Psoas muscle (tissue), 8 donors: Measurements from ENCODE around the gene METAP2. TPM values are rescaled to one million over a fixed set of nuclear protein-coding genes. Genes with fewer than 3 reads are reported as not detected.

Source experiments
- ATAC-seq, 4 donors: fragments of 200-7000 bp; cut with Tn5 transposase; one replicate each; pipeline ENCODE4 v1.9.1; 2020; ENCODE audit warnings: moderate library complexity in 3 of 4, mild to moderate bottlenecking in 2 of 4
- DNase-seq, 2 donors: peaks; one replicate each; pipeline ENCODE4 v3.0.0-alpha.2; 2020
- H3K27ac ChIP-seq: fragments of 200-600 bp; one replicate; pipeline ENCODE4 v1.8.0; 2022
- H3K27me3 ChIP-seq, 3 donors: fragments of 200-600 bp in 1 of 3; one replicate each; pipeline versions ENCODE4 v1.6.1 to v1.8.0; 2013 to 2022; ENCODE audit warnings: low read length in 2 of 3, mild to moderate bottlenecking in 2 of 3, moderate library complexity in 1 of 3; ENCODE audit not compliant: insufficient read depth in 3 of 3
- H3K36me3 ChIP-seq, 2 donors: fragments of 200-600 bp in 1 of 2; one replicate each; pipeline versions ENCODE4 v1.6.1 to v1.8.0; 2013 to 2022; ENCODE audit warnings: low read depth in 1 of 2, mild to moderate bottlenecking in 1 of 2, moderate library complexity in 1 of 2; ENCODE audit not compliant: insufficient read depth in 1 of 2
- H3K4me1 ChIP-seq: fragments of 200-600 bp; one replicate; pipeline ENCODE4 v1.8.0; 2022
- H3K4me3 ChIP-seq: fragments of 200-600 bp; one replicate; pipeline ENCODE4 v1.8.0; 2022; ENCODE audit warnings: mild to moderate bottlenecking
- H3K9me3 ChIP-seq: fragments of 200-600 bp; one replicate; pipeline ENCODE4 v1.8.0; 2022
- WGBS, 3 donors: extraction: QIAGEN DNeasy Blood & Tissue Kit; methylation state at CpG; one replicate each; pipeline versions ENCODE4 v1.1.6 to v1.1.7; 2013; 5-methylcytosine and 5-hydroxymethylcytosine counted together
- intact Hi-C, 2 donors: fragments of 100-400 bp; cut with DNase I; formaldehyde crosslinking; loops; one replicate each; pipeline versions ENCODE4 v1.11.0 to v1.14.2; 2022
- polyA plus RNA-seq, 3 donors: library from polyadenylated mRNA; stranded (reverse); fragments of 200-250 nt; gene quantifications; one replicate each; pipeline ENCODE4 v1.2.3, GENCODE V29; 2013
- total RNA-seq, 4 donors: library from RNA; stranded (reverse); fragmentation: NEBNext Ultra II Directional in 2 of 4; extraction: Animal tissue kit (Norgen Biotek cat#: 25700) in 2 of 4; gene quantifications; one replicate each; pipeline versions ENCODE4 v1.2.1 to v1.2.4, GENCODE V29; 2021 to 2023
- TF ChIP-seq, protein P1 (sequence below): fragments of 200-600 bp; IDR thresholded peaks from one replicate; pipeline ENCODE4 v1.8.0; 2022; ENCODE audit warnings: antibody characterized with exemption
- donor health status: healthy with polysubstance abuse.
- donor health status: DM: no; HTN: no; CAD: no; lungs with moderate emphysema.
- donor health status: Bipolar disorder and iron deficiency.
- donor health status: healthy.
- donor health status: DM: yes; HTN: yes; CAD: no.
- donor health status: DM: no; HTN: no; CAD: no.
- donor health status: DM: no; HTN: no; CAD: no.
- donor health status: DM: yes; HTN: yes; CAD: no.

Gene METAP2
- total and polyA plus RNA-seq, 7 donors: 53.2 to 110 (median 74.4) TPM

DNA sequence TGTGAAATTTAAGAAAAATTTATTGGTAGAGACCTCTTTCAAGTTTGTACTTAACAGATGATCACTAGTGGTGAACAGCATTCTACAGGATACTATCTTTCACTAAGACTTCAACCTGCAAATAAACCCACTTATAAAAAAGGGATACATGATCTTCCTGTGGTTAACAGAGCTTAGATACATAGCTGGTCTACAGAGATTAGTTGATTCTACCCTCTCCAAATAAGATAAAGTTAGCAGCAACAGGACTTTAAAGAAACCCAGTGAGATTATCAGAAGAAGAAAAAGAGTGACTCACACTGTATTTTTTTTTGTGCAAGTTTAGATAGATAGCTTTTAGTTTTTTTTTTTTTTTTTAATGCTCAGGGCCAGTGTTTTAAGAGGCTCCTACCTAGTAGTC lies 42.8 kb downstream of the METAP2 start:
- Histone ChIP-seq H3K9me3 (no peaks in the 10 kb centered on the region), H3K4me3 (no peak overlapping the region), H3K27ac (no peak overlapping the region), H3K27me3 (no peaks in the 10 kb centered on the region), H3K4me1 (no peaks in the 10 kb centered on the region), H3K36me3 (peaks cover 5 to 37% of the 10 kb centered on the region in 2 donors)
- TF ChIP-seq, protein P1, sequence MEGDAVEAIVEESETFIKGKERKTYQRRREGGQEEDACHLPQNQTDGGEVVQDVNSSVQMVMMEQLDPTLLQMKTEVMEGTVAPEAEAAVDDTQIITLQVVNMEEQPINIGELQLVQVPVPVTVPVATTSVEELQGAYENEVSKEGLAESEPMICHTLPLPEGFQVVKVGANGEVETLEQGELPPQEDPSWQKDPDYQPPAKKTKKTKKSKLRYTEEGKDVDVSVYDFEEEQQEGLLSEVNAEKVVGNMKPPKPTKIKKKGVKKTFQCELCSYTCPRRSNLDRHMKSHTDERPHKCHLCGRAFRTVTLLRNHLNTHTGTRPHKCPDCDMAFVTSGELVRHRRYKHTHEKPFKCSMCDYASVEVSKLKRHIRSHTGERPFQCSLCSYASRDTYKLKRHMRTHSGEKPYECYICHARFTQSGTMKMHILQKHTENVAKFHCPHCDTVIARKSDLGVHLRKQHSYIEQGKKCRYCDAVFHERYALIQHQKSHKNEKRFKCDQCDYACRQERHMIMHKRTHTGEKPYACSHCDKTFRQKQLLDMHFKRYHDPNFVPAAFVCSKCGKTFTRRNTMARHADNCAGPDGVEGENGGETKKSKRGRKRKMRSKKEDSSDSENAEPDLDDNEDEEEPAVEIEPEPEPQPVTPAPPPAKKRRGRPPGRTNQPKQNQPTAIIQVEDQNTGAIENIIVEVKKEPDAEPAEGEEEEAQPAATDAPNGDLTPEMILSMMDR: no peak
- DNase-seq (no peak), ATAC-seq (no peak)
- intact Hi-C loops: no loop called here

DNA sequence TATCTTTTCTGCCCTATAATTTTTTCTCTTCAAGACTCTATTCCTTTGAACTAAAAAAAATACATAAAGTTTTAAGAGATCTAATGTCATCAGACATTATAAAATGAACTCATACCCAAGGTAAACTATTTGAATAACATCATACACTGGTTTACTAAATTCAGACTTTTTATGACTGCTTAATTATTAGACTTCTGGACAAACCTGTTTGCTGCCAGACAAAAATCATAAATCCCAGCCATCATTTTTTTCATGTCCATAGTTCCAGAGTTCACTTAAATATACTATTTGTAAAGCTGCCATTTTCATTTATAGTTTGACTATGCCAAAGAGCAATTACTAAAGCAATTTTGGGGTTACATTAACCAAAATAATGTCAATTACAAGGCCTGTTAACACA lies 43.3 kb downstream of the METAP2 start:
- TF ChIP-seq, protein P1: no peak
- Histone ChIP-seq H3K4me3 (no peak overlapping the region), H3K36me3 (peaks cover 5 to 32% of the 10 kb centered on the region in 2 donors), H3K4me1 (no peaks in the 10 kb centered on the region), H3K27me3 (no peaks in the 10 kb centered on the region), H3K9me3 (no peaks in the 10 kb centered on the region), H3K27ac (no peak overlapping the region)
- intact Hi-C loops: no loop called here
- ATAC-seq (no peak), DNase-seq (no peak)

DNA sequence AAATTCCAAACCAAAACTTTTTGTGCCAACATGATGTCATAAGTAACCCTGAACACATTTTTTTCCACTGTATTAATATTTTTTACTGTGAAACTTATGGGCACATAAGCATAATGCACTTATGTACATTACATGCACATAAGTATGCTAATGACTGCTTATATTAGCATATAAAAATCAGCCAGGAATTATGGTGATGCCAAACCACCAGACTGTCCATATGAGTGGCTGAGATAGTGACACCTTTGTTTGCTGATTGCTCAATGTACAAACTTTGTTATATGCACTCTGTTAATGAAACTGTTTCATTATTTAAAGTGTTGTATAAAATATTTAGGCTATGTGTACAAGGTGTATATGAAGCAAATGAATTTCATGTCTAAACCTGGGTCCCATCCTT lies 45.0 kb downstream of the METAP2 start:
- Histone ChIP-seq H3K4me3 (no peak overlapping the region), H3K4me1 (no peaks in the 10 kb centered on the region), H3K27me3 (no peaks in the 10 kb centered on the region), H3K27ac (no peak overlapping the region), H3K9me3 (no peaks in the 10 kb centered on the region), H3K36me3 (peaks cover under 1 to 17% of the 10 kb centered on the region in 2 donors)
- DNase-seq: no peak
- TF ChIP-seq, protein P1: no peak
- no peak for ATAC-seq
- intact Hi-C loops: no loop called here

DNA sequence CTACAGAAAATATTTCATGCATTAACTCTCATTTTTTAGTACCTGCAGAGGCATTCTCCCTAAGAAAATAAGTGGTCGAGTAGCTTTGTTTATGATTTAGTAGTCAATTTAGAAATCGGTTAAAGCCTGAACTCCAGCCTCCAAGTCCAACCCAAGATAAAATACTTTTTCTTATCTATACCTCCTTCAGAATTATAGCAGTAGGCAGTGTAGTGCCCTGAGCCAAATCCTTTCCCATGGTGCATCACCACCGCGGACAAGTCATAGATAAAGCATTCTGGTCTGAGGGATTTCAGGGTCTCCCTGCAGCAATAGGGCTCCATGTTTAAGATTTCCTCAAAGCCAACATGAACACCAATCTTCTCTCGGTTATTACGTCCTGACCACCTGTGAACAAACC lies 46.9 kb downstream of the METAP2 start:
- ATAC-seq (no peak), DNase-seq (no peak)
- WGBS, 3 donors: 91 to 92% (median 91%) methylated on average over 6 of the region's 6 CpGs
- TF ChIP-seq, protein P1: no peak
- Histone ChIP-seq H3K4me3 (no peak overlapping the region), H3K27ac (no peak overlapping the region), H3K27me3 (no peaks in the 10 kb centered on the region), H3K36me3 (no peaks in the 10 kb centered on the region), H3K9me3 (no peaks in the 10 kb centered on the region), H3K4me1 (no peaks in the 10 kb centered on the region)
- intact Hi-C loops: no loop called here

DNA sequence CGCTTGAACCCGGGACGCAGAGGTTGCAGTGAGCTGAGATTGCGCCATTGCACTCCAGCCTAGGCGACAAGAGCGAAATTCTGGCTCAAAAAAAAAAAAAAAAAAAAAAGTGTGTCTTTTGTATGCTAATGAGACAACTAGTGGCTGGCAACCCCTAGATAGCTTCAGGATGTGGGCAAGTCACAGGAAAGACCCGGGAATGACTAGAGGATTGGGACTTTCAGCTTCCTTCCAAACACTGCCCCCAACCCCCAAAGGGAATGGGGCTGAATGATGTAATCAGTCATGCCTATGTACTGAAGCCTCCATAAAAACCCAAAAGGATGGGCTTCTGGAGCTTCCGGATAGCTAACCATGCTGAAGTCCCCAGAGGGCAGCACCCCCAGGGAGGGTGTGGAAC lies 48.7 kb downstream of the METAP2 start:
- Histone ChIP-seq H3K36me3 (no peaks in the 10 kb centered on the region), H3K27me3 (no peaks in the 10 kb centered on the region), H3K4me3 (no peak overlapping the region), H3K4me1 (no peaks in the 10 kb centered on the region), H3K27ac (no peak overlapping the region), H3K9me3 (no peaks in the 10 kb centered on the region)
- WGBS, 3 donors: 91 to 92% (median 91%) methylated on average over 8 of the region's 8 CpGs
- DNase-seq (no peak), ATAC-seq (no peak)
- intact Hi-C loops: no loop called here
- TF ChIP-seq, protein P1: no peak
